Liver (tissue), 9 donors: Measurements from ENCODE around the gene LGALS13. TPM values are rescaled to one million over a fixed set of nuclear protein-coding genes. Genes with fewer than 3 reads are reported as not detected.

ENCODE experiments used
- DNase-seq: peaks from one replicate; pipeline ENCODE4 v3.0.0-alpha.2; 2017; ENCODE audit warnings: low spot score
- H3K27ac ChIP-seq, 2 donors: one replicate each; pipeline ENCODE4 v1.7.0; 2013; ENCODE audit warnings: inconsistent platforms in 2 of 2, low read length in 2 of 2, control low read depth in 1 of 2, low read depth in 1 of 2, mild to moderate bottlenecking in 1 of 2
- H3K27me3 ChIP-seq, 4 donors: one replicate each; pipeline versions ENCODE4 v1.6.1 to v1.7.0; 2013; ENCODE audit warnings: low read length in 3 of 4, inconsistent platforms in 1 of 4, mild to moderate bottlenecking in 1 of 4, moderate library complexity in 1 of 4; ENCODE audit not compliant: control insufficient read depth in 4 of 4, insufficient read depth in 4 of 4
- H3K36me3 ChIP-seq, 4 donors: one replicate each; pipeline versions ENCODE4 v1.6.1 to v1.7.0; 2013; ENCODE audit warnings: low read length in 3 of 4, mild to moderate bottlenecking in 3 of 4, low read depth in 1 of 4, moderate library complexity in 1 of 4; ENCODE audit not compliant: control insufficient read depth in 4 of 4, insufficient read depth in 3 of 4
- H3K4me1 ChIP-seq, 4 donors: one replicate each; pipeline versions ENCODE4 v1.6.1 to v1.7.0; 2013; ENCODE audit warnings: low read length in 3 of 4, mild to moderate bottlenecking in 3 of 4, moderate library complexity in 1 of 4; ENCODE audit not compliant: control insufficient read depth in 4 of 4, insufficient read depth in 4 of 4
- H3K4me3 ChIP-seq, 3 donors: one replicate each; pipeline versions ENCODE4 v1.6.1 to v1.7.0; 2013; ENCODE audit warnings: low read length in 3 of 3, control low read depth in 1 of 3, low read depth in 1 of 3, mild to moderate bottlenecking in 1 of 3
- H3K9ac ChIP-seq, 2 donors: one replicate each; pipeline ENCODE4 v1.7.0; 2013; ENCODE audit warnings: low read length in 2 of 2, mild to moderate bottlenecking in 2 of 2, moderate library complexity in 2 of 2, control low read depth in 1 of 2, low read depth in 1 of 2
- H3K9me3 ChIP-seq, 4 donors: one replicate each; pipeline versions ENCODE4 v1.6.1 to v1.7.0; 2013; ENCODE audit warnings: low read length in 3 of 4; ENCODE audit not compliant: control insufficient read depth in 4 of 4
- ATF3 ChIP-seq: IDR thresholded peaks from 2 replicates; pipeline ENCODE4 v1.6.1; 2016; ENCODE audit warnings: antibody characterized with exemption
- CTCF ChIP-seq: fragments of 150-350 bp; IDR thresholded peaks from 2 replicates; pipeline ENCODE4 v1.5.1; 2017; ENCODE audit warnings: improper control_type of control experiment, low read depth, low read length; ENCODE audit not compliant: missing input control
- EGR1 ChIP-seq, 2 donors: IDR thresholded peaks; 2 replicates each; pipeline ENCODE4 v1.6.1; 2016 to 2018; ENCODE audit warnings: antibody characterized with exemption in 2 of 2, low read depth in 2 of 2
- FOXA1 ChIP-seq: IDR thresholded peaks from 2 replicates; pipeline ENCODE4 v1.6.1; 2016; ENCODE audit warnings: antibody characterized with exemption
- FOXA2 ChIP-seq: IDR thresholded peaks from 2 replicates; pipeline ENCODE4 v1.6.1; 2016; ENCODE audit warnings: antibody characterized with exemption
- GABPA ChIP-seq, 2 donors: IDR thresholded peaks in 1 of 2; conservative IDR thresholded peaks in 1 of 2; 2 replicates each; pipeline ENCODE4 v1.6.1; 2016; ENCODE audit warnings: antibody characterized with exemption in 2 of 2, mild to moderate bottlenecking in 1 of 2, moderate library complexity in 1 of 2
- HNF4A ChIP-seq, 2 donors: conservative IDR thresholded peaks; 2 replicates each; pipeline ENCODE4 v1.6.1; 2016; ENCODE audit warnings: antibody characterized with exemption in 2 of 2, mild to moderate bottlenecking in 2 of 2
- HNF4G ChIP-seq: IDR thresholded peaks from 2 replicates; pipeline ENCODE4 v1.6.1; 2016; ENCODE audit warnings: antibody characterized with exemption
- JUND ChIP-seq, 2 donors: IDR thresholded peaks; 2 replicates each; pipeline ENCODE4 v1.6.1; 2016; ENCODE audit warnings: antibody characterized with exemption in 2 of 2
- NR2F2 ChIP-seq: IDR thresholded peaks from 2 replicates; pipeline ENCODE4 v1.6.1; 2016; ENCODE audit warnings: antibody characterized with exemption
- RAD21 ChIP-seq, 2 donors: IDR thresholded peaks; 2 replicates each; pipeline ENCODE4 v1.6.1; 2016; ENCODE audit warnings: antibody characterized with exemption in 2 of 2, mild to moderate bottlenecking in 2 of 2
- REST ChIP-seq: IDR thresholded peaks from 2 replicates; pipeline ENCODE4 v1.6.1; 2016; ENCODE audit warnings: antibody characterized with exemption, mild to moderate bottlenecking
- RXRA ChIP-seq, 2 donors: IDR thresholded peaks; 2 replicates each; pipeline ENCODE4 v1.6.1; 2017 to 2018; ENCODE audit warnings: antibody characterized with exemption in 2 of 2, mild to moderate bottlenecking in 1 of 2
- SP1 ChIP-seq: IDR thresholded peaks from 2 replicates; pipeline ENCODE4 v1.6.1; 2018; ENCODE audit warnings: antibody characterized with exemption, mild to moderate bottlenecking
- TAF1 ChIP-seq: conservative IDR thresholded peaks from 2 replicates; pipeline ENCODE4 v1.6.1; 2016; ENCODE audit warnings: antibody characterized with exemption, mild to moderate bottlenecking
- YY1 ChIP-seq: IDR thresholded peaks from 2 replicates; pipeline ENCODE4 v1.6.1; 2016; ENCODE audit warnings: antibody characterized with exemption, mild to moderate bottlenecking
- ZBTB33 ChIP-seq: IDR thresholded peaks from 2 replicates; pipeline ENCODE4 v1.6.1; 2016; ENCODE audit warnings: antibody characterized with exemption
- polyA plus RNA-seq, 2 donors: library from polyadenylated mRNA; stranded (reverse) in 1 of 2; unstranded in 1 of 2; fragments of 200-250 nt in 1 of 2; fragments of >200 nt in 1 of 2; fragmentation: Nextera tagmentation in 1 of 2; extraction: Ambion mirVana in 1 of 2; gene quantifications; one replicate each; pipeline versions ENCODE4 v1.2.1 to v1.2.3, GENCODE V29; 2013 to 2015
- total RNA-seq, 2 donors: library from RNA; depleted of rRNA; stranded (reverse); fragments of >200 nt; gene quantifications; one replicate each; pipeline ENCODE4 v1.2.3, GENCODE V29; 2014
- donor health status: healthy.
- donor health status: healthy.
- donor health status: healthy.
- donor health status: healthy.
- donor health status: healthy.

LGALS13 gene
- total and polyA plus RNA-seq, 4 donors, result not detected

- no peak for TF ChIP-seq REST
These were observed 6.4 kb upstream of the LGALS13 start (continued) for GRCh38 chr19:39595950-39596349.

GRCh38 chr19:39596911-39597310, 5.4 kb upstream of the LGALS13 start:
- Histone ChIP-seq H3K27me3 (peaks cover 0 to 12% (median 1%) of the 10 kb centered on the region in 4 donors), H3K9ac (no peak overlapping the region), H3K36me3 (no peaks in the 10 kb centered on the region), H3K27ac (no peak overlapping the region), H3K4me3 (no peak overlapping the region), H3K9me3 (peaks cover 0 to 6% (median 0%) of the 10 kb centered on the region in 4 donors), H3K4me1 (no peaks in the 10 kb centered on the region)
- no peak for DNase-seq
- TF ChIP-seq RXRA (IDR thresholded peaks at IDR 0.05) (no peak), YY1 (no peak), ZBTB33 (no peak), CTCF (no peak), SP1 (no peak), JUND (IDR thresholded peaks at IDR 0.05) (no peak), FOXA1 (no peak), REST (no peak), HNF4G (no peak), FOXA2 (no peak), TAF1 (no peak), GABPA (IDR thresholded peaks at IDR 0.05 in 1 of 2, conservative IDR thresholded peaks at IDR 0.05 in 1 of 2) (no peak), RAD21 (IDR thresholded peaks at IDR 0.05) (no peak), EGR1 (IDR thresholded peaks at IDR 0.05; ENCODE audit: low read depth in 2 of 2) (no peak), NR2F2 (no peak), HNF4A (conservative IDR thresholded peaks at IDR 0.05) (no peak), ATF3 (no peak)
